Kidney epithelial cell (primary cell): ENCODE measurements around the gene OGG1. TPM values are rescaled to one million over a fixed set of nuclear protein-coding genes. Genes with fewer than 3 reads are reported as not detected.
"Not testable (repeated sequence)": the region's sequence is repeated elsewhere in the genome, so short reads cannot be mapped to it uniquely, and the experiment has no call there.

Experiments
- DNase-seq: peaks from one replicate; pipeline ENCODE4 v3.0.0-alpha.2; 2010; ENCODE audit warnings: low read depth
- H3K27me3 ChIP-seq: 2 replicates; pipeline ENCODE4 v1.6.0; 2011; ENCODE audit warnings: low read length; ENCODE audit not compliant: control insufficient read depth, insufficient read depth
- H3K36me3 ChIP-seq: 2 replicates; pipeline ENCODE4 v1.5.1; 2011; ENCODE audit warnings: low read length; ENCODE audit not compliant: control insufficient read depth, insufficient read depth
- H3K4me3 ChIP-seq: 2 replicates; pipeline ENCODE4 v1.5.1; 2011; ENCODE audit warnings: low read depth, mild to moderate bottlenecking, control low read depth, low read length
- total RNA-seq: library from RNA; depleted of rRNA; stranded (reverse); fragments of >200 nt; gene quantifications from 2 replicates; pipeline ENCODE4 v1.2.3, GENCODE V29; 2015
- TF ChIP-seq, protein P1 (sequence below): IDR thresholded peaks from 2 replicates; pipeline ENCODE4 v1.5.1; 2011; ENCODE audit warnings: mild to moderate bottlenecking, moderate library complexity, low read length, control low read depth, inconsistent platforms; ENCODE audit not compliant: insufficient read depth, poor library complexity, severe bottlenecking

OGG1 gene
- total RNA-seq, 1 donor from 2014 or later, result 23.9 TPM

DNA sequence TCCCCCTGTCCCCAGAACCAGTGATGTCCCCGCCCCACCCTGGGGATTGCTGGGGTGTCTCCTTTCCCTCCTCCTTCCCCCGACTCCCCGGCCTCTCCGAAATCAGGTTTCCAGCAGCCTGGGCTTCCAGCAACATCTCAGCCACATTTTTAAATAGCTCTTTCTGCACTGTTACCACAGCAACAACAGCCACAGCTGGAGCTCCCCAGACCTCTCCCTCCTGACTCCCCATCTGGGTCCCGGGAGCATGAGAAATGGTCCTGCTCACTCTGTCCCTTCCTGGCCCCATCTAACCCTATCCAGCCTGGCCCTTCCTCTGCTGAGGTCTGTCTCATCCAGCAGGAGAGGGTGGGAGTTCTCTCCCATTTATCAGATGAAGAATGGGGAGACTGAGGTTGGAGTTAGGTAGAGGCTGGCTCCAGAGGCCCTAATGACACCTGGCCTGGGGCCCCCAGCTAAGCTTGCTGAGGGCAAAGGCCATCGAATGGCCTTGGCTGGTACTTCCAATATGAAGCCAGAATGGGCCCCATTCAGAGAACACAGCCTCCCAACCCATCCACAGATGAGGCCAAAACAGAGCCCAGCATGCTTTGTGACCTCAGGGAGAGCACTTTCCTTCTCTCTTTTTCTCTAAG is 18.5 kb downstream of the OGG1 start:
- TF ChIP-seq, protein P1, sequence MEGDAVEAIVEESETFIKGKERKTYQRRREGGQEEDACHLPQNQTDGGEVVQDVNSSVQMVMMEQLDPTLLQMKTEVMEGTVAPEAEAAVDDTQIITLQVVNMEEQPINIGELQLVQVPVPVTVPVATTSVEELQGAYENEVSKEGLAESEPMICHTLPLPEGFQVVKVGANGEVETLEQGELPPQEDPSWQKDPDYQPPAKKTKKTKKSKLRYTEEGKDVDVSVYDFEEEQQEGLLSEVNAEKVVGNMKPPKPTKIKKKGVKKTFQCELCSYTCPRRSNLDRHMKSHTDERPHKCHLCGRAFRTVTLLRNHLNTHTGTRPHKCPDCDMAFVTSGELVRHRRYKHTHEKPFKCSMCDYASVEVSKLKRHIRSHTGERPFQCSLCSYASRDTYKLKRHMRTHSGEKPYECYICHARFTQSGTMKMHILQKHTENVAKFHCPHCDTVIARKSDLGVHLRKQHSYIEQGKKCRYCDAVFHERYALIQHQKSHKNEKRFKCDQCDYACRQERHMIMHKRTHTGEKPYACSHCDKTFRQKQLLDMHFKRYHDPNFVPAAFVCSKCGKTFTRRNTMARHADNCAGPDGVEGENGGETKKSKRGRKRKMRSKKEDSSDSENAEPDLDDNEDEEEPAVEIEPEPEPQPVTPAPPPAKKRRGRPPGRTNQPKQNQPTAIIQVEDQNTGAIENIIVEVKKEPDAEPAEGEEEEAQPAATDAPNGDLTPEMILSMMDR, result no peak
- Histone ChIP-seq H3K27me3 (no peaks in the 10 kb centered on the region), H3K4me3 (no peak overlapping the region), H3K36me3 (no peaks in the 10 kb centered on the region)
- DNase-seq, result no peak

DNA sequence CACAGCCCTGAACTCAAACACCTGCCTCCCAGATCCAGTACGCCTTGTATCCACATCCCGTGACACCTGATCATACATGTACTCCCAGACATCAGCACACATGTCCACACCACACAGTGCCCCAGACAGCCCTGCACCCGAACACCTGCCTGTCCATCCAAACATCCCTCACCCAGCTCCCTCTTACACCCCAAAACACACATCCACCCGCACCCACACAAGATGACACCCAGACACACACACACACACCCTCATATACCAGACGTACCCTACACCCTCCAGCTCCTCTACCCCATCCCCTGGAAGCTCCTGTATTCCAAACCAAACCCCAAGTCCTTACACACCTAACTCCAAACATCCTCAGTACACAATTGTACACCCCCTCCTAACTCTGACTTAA is 19.3 kb downstream of the OGG1 start:
- DNase-seq, result no peak
- TF ChIP-seq, protein P1, result no peak
- no peaks in the 10 kb centered on the region for H3K36me3 ChIP-seq
- H3K27me3 ChIP-seq, result no peaks in the 10 kb centered on the region
- peak overlapping the region; percentile 64 for H3K4me3 ChIP-seq

DNA sequence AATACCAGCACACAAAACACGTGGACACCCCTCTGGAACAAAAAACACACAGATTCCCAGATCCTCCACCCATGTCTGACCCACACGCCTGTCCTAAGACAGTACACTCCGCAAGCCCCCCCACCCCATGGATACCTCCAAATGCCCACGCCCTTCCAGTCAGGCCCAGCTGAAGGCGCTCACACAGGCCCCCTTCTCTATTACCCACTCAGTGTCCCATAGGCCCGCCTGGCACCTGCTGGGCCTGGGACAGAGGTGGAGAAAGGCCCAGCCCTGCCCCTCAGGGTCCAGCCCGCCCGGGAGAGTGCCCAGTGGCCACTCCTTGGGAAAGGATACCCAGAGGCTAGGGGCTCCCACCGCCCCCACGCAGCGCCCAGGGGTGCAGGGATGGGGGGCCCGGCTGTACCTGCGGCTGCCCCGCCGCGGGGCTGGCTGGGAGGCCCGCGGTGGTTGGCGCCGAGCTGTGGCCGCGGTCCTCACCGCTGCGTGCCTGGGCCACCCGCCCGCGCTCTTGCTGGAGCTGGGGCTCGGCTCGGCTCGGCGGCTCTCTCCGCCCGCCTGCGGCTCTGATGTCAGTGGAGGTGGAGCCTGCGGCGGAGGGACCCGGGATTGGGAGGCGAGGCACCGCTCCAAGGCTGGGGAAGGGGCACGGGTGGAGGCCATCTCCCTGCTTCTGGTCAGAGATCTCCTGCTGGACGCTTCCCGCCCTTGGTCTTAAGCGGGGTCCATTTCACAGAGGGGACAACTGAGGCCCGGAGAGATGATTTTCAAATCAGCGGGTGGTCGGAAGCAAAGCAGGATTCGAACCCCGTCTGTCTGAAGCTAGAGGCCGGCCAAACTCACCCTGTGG is 19.9 kb downstream of the OGG1 start, which contains the start of gene CAMK1:
Gene CAMK1 (minus strand): TSS at position 522 of the 850 bp plus-strand sequence. CDS start 2,198 bp downstream, outside the sequence.
- no peaks in the 10 kb centered on the region for H3K36me3 ChIP-seq
- TF ChIP-seq, protein P1, result no peak
- no peak for DNase-seq
- no peaks in the 10 kb centered on the region for H3K27me3 ChIP-seq
- H3K4me3 ChIP-seq, result peak within 1 kb of the TSS; percentile 64

DNA sequence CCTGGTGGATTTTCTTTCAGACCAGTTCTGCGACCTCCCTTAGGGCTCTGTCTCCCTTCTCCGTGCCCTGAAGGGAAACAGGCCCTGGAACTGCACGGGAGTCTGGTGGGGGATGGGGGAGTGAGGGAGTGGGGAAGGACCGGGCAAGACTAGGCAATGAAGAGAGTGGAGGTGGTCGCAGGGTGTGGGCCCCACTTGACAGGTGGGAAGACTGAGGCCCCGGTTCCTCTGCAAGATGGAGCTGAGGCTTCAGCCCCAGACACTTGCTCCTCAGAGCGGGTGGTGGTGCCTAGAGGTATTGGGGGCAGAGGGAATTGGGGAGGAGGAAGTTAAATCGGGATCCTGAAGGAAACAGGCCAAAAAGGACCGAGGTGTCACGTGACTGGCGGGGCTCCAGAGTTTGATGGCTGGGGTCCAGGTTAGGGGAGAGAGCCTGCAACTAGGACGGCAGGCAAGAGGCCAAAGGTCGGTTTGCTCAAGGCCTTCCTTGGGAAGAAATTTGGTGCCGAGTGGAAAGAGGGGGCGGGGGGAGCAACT is 20.6 kb downstream of the OGG1 start:
- H3K4me3 ChIP-seq, result peak overlapping the region; percentile 64
- no peaks in the 10 kb centered on the region for H3K36me3 ChIP-seq
- TF ChIP-seq, protein P1, result no peak
- no peaks in the 10 kb centered on the region for H3K27me3 ChIP-seq
- no peak for DNase-seq

- H3K27me3 ChIP-seq, H3K36me3 ChIP-seq, H3K4me3 ChIP-seq, DNase-seq: not testable (repeated sequence)
Measured at GRCh38 chr3:9771007-9771406, 21.3 kb downstream of the OGG1 start.

GRCh38 chr3:9776896-9777693 is 27.3 kb downstream of the OGG1 start:
- no peaks in the 10 kb centered on the region for H3K27me3 ChIP-seq
- TF ChIP-seq, protein P1, result no peak
- H3K36me3 ChIP-seq, result peaks cover 2% of the 10 kb centered on the region
- DNase-seq, result no peak
- H3K4me3 ChIP-seq, result no peak overlapping the region
